Esophagus squamous epithelium (tissue), 4 donors: ENCODE measurements around the gene ECSIT.

Experiments
- POLR2A ChIP-seq, 4 donors: fragments of 450-650 bp; IDR thresholded peaks; one replicate each; pipeline ENCODE4 v1.6.1; 2017; ENCODE audit warnings: antibody characterized with exemption in 4 of 4, mild to moderate bottlenecking in 4 of 4, moderate library complexity in 3 of 4
- TF ChIP-seq, protein P1 (sequence below), 6 experiments: fragments of 450-650 bp in 4 of 6; fragments of 200-600 bp in 2 of 6; sonication (generic) in 2 of 6; IDR thresholded peaks; one replicate each; pipeline ENCODE4 v1.5.1; 2016 to 2019; ENCODE audit warnings: antibody characterized with exemption in 6 of 6, mild to moderate bottlenecking in 4 of 6, moderate library complexity in 4 of 6

DNA sequence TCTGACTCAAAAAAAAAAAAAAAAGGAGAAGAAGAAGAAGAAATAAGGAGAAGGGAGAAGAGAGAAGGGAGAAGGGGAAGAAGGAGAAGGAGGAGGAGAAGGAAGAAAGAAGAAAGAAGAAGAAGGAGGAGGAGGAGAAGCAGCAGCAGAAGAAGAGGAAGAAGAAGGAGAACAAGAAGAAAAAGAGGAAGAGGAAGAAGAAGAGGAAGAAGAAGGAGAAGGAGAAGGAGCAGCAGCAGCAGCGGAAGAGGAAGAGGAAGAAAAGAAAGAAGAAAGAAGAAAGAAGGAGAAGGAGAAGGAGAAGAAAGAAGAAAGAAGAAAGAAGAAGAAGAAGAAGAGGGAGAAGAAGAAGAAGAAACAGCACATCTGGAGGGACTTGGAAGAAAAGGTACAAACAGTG, 5.6 kb upstream of the ECSIT start:
- TF ChIP-seq, protein P1, sequence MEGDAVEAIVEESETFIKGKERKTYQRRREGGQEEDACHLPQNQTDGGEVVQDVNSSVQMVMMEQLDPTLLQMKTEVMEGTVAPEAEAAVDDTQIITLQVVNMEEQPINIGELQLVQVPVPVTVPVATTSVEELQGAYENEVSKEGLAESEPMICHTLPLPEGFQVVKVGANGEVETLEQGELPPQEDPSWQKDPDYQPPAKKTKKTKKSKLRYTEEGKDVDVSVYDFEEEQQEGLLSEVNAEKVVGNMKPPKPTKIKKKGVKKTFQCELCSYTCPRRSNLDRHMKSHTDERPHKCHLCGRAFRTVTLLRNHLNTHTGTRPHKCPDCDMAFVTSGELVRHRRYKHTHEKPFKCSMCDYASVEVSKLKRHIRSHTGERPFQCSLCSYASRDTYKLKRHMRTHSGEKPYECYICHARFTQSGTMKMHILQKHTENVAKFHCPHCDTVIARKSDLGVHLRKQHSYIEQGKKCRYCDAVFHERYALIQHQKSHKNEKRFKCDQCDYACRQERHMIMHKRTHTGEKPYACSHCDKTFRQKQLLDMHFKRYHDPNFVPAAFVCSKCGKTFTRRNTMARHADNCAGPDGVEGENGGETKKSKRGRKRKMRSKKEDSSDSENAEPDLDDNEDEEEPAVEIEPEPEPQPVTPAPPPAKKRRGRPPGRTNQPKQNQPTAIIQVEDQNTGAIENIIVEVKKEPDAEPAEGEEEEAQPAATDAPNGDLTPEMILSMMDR (IDR thresholded peaks at IDR 0.05): no peak
- no peak for TF ChIP-seq POLR2A (IDR thresholded peaks at IDR 0.05)
